Stimulated activated CD8-positive, alpha-beta memory T cell treated with anti-CD3 and anti-CD28 coated beads, Interleukin-7, amount 100 ng/mL, for 24 hours (primary cell): Measurements from ENCODE around the gene LRRC3.
"Not testable (repeated sequence)": the region's sequence is repeated elsewhere in the genome, so short reads cannot be mapped to it uniquely, and the experiment has no call there.

ENCODE experiments used
- DNase-seq: peaks from one replicate; pipeline ENCODE4 v3.0.0-alpha.2; 2020; ENCODE audit warnings: low read depth

The LRRC3 gene, protein sequence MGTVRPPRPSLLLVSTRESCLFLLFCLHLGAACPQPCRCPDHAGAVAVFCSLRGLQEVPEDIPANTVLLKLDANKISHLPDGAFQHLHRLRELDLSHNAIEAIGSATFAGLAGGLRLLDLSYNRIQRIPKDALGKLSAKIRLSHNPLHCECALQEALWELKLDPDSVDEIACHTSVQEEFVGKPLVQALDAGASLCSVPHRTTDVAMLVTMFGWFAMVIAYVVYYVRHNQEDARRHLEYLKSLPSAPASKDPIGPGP

DNA sequence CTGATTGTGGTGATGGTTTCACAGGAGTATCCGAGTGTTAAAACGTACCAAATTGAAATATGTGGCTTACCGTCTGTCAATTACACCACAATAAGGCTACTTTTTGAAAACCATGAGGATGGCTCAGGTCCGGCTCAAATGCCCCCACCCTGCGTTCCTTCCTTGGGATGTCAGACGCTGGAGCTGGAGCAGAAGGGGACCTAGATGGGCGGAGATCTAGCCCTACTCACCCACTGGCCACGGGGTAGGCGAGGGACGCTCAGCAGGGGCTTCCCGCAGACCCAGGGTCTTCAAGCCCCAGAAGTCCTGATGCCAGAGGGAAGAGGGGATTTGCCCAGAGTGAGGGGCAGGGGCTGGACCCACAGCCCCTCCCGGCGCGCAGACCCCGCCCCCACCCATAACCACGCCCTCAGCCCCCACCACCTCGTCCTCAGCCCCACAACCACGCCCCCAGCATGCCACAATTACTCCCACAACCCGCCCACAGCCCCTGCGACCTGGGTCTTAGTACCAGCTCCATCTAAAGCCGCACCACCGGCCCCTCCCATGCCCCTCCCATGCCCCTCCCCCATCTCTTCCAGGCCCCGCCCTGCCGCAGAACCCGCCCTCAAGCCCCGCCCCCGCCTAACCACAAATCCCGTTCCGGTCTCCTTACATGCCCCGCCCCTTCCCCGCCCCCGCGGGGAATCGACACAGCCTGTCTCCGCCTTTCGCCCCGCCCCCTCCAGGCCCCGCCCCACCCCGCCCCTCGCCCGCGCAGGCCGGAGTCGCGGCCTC, at the start of gene LRRC3:
LRRC3 (plus strand) TSS at position 764 of the 777 bp plus-strand sequence. CDS start 1,135 bp downstream, outside the sequence.
- DNase-seq: peak; percentile 59

DNA sequence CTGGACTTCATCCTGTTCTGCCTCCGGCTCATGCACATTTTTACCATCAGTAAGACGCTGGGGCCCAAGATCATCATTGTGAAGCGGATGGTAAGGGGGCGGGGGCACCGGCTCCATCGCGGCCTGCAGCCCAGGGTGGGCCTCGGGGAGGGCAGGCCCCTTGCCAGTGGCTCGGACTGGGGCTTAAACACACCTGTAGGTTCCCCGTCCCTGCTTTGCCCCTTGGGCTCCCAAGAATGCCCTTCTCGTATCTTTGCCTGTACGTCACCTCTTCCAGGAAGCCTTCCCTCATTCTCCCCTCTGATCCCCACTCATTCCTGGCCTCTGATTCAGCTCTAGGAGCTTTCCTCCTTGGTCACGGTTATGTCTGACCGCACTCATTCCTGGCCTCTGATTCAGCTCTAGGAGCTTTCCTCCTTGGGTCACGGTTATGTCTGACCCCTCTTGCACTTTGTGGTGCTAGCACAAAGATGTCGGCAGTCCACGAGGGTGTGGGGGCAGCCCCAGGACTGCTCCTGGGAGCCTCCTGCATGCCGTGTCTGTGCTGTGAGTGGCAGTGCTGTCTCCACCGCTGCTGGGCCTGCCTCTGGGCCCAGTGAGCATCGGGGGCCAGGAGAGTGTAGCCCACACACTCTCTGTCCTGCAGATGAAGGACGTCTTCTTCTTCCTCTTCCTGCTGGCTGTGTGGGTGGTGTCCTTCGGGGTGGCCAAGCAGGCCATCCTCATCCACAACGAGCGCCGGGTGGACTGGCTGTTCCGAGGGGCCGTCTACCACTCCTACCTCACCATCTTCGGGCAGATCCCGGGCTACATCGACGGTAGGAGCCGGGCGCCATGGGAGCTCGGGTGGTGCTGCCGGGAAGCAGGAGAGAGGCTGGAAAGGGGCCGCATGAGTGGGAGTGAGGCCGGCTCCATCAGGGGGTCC, 49.1 kb upstream of the LRRC3 start:
- no peak for DNase-seq

DNA sequence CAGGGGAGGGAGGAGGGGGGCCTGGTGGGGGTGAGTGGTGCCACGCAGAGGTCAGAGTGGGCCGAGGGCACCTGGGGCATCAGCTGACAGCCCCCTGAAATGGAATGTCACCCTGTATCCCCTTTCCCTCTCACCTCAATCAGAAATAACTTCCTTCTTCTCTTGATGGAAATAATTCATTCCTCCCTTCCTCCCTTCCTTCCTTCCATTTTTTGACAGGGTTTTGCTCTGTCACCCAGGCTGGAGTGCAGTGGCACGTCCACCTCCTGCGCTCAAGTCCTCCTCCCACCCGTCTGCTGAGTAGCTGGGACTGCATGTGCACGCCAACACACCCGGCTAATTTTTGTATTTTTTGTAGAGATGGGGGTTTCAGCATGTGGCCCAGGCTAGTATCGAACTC, 48.4 kb upstream of the LRRC3 start:
- no peak for DNase-seq

DNA sequence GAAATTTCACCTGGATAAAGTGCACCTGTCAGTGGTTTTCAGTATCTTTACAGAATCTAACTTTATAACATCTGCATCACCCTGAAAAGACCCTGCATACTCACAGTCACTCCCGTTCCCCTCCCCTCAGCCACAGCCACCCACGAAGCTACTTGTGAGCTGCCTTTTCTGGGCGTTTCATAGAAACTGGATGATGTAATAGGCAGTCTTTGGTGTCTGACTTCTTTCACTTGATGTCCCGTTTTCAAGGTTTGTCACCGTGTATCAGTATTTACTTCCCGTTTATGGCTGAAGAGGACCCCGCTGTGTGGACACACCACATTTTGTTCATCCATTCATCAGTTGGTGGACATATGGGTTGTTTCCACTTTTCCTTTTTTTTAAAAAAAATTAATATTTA, 47.8 kb upstream of the LRRC3 start:
- no peak for DNase-seq

DNA sequence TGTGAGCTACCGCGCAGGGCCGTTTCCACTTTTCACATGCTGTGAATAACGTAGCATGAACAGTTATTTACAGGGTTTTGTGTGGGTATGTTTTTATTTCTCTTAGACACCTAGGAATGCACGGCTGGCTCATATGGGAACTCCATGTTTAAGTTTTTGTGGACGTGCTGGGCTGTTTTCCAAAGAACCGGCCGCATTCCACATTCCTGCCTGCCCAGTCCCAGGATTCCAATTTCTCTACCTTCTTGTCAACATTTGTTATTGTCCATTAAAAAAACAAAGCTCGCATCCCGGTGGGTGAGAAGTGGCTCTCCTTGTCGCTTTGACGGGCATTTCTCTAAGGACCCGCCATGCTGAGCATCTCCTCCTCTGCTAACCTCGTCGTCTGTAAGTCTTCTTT, 47.1 kb upstream of the LRRC3 start:
- no peak for DNase-seq

DNA sequence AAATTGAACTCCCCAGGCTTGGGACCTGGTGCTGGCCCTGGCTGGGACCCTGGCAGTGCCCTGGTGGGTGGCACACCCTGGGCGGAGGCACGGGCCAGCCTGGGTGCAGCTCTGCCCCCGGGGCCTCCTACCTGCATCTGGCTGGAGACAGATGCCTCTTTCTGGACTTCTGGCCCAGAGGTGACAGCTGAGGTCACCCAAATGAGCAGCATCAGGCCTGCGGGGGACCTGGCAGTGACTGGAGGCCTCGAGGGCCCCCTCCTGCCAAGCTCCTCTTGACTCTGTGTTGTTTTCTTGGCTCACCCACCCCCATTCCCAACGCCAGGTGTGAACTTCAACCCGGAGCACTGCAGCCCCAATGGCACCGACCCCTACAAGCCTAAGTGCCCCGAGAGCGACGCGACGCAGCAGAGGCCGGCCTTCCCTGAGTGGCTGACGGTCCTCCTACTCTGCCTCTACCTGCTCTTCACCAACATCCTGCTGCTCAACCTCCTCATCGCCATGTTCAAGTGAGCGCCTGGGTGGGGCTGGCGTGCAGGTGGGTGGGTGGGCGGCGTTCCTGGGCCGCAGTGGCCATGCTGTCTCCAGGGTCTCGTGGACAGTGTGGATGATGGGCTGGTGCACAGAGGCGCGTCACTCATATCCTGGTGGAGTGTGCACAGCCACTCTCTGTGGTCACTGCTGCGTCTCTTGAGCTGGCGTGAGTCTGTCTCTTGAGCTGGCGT, 41.6 kb upstream of the LRRC3 start:
- no peak for DNase-seq

DNA sequence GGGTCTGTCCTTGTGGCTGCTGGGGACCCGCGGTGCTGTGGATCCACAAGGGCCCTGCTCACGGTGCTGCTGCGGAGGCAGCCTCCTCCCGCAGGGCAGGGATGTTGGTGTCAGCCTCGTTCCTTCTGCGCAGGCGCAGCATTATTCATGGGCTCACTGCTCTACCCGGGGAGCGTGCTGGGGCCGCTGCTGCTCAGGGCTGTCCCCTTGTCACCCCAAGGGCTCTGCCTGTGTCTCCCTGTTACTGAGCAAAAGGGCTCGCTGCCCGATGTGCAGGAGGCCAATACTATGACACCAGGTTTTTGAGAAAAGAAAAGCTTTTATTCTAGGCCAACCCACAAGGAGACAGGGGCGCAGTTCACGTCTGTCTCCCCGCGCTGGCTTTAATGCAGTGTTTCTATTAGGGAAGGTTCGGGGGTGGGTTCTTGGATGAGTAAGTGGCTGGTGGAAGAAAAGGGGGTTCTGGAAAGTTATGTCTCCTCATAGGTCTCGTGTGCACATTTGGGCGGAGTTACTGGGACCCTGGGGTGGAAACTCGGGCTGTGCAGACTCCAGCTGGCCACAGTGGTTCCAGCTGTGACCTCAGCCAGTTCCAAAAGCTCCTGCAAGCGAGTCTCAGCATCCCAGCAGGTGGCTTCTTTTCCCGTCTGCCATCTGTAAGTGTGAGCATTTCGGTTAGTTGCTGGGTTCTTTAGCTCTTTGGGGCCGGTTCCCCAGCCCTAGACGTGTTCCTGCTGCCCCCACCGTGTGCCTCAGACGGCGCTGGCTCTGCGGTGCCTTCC, 40.8 kb upstream of the LRRC3 start:
- DNase-seq: no peak

DNA sequence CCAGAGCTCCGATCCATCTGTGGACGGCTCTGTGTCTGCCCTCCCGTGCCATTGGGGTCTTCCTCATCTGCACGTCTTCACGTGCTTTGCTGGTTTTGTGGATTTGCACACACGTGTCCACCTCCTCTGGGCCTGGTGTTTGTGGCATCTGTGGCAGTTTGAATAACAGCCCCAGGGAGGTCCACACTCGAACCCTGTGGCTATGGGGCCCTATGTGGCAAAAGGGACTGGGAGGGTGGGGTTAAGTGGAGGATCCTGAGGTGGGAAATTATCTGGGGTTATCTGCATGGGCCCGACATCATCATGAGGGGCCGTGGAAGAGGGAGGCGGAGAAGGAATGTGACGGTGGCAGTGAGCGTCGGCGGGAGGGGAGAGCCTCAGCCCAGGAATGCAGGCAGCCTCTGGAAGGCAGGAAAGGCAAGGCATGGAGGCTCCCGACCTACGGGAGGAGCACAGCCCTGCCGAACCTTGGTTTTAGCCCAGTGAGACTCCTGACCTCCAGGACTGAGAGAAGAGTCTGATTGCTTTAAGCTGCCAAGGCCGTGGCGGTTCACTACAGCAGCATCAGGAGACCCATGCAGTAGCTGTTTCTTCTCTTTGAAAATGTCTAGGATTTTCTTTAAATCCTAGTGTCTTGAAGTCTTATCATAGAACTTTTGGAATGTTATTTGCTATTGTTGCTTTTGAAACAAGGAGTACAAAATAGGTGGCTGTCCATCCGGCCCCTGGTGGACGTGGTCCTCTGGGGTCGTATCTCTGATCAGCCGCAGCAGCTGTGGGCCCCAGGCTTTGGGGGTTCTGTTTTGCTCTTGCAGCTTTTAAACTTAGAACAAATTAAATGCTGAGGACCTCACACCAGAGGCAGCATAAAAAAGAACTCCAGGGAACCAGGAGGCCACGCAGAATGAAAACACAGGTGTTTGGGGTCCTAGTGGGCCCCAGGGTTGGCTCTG, 40.0 kb upstream of the LRRC3 start:
- DNase-seq: no peak

- DNase-seq: no peak
Measured at GRCh38 chr21:44416193-44416592, 39.1 kb upstream of the LRRC3 start.

- not testable (repeated sequence) for DNase-seq
Measured at GRCh38 chr21:44417621-44418107, 37.6 kb upstream of the LRRC3 start.

DNA sequence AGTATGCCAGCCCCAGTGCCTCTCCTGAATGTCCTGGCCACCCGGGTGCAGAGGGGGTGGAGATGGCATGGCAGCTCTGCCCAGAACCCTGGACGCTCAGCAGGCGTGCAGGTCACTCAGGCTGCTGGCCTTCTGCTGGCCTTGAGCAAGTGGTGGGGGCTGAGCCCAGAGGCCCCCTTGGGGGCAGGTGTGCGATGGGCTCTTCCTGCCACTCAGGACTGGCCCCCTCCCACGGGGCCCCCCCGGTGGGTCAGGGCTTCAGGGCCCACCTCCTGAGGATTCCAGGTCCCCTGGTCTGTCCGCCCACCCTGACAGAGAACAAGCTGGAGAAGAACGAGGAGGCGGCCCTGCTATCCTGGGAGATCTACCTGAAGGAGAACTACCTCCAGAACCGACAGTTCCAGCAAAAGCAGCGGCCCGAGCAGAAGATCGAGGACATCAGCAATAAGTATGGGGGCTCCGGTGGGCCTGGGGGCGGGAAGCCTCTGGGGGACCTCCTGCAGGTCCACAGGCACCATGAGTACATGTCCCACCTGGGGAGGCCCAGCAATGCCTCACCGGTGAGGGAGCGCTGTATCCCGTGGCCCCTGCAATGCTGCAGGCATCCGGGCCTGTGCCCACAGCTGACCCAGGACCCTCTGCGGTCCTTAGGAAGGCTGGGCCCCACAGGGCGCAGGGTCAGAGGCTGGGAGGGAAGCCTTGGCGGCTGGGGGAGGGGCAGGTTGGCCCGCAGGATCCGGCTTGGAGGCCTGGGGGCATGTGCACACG, 37.0 kb upstream of the LRRC3 start:
- DNase-seq: no peak

- no peak for DNase-seq
Measured at GRCh38 chr21:44418876-44419230, 36.5 kb upstream of the LRRC3 start.

- DNase-seq: no peak
Measured at GRCh38 chr21:44419679-44420078, 35.6 kb upstream of the LRRC3 start.

- no peak for DNase-seq
Measured at GRCh38 chr21:44420416-44421205, 34.7 kb upstream of the LRRC3 start.

DNA sequence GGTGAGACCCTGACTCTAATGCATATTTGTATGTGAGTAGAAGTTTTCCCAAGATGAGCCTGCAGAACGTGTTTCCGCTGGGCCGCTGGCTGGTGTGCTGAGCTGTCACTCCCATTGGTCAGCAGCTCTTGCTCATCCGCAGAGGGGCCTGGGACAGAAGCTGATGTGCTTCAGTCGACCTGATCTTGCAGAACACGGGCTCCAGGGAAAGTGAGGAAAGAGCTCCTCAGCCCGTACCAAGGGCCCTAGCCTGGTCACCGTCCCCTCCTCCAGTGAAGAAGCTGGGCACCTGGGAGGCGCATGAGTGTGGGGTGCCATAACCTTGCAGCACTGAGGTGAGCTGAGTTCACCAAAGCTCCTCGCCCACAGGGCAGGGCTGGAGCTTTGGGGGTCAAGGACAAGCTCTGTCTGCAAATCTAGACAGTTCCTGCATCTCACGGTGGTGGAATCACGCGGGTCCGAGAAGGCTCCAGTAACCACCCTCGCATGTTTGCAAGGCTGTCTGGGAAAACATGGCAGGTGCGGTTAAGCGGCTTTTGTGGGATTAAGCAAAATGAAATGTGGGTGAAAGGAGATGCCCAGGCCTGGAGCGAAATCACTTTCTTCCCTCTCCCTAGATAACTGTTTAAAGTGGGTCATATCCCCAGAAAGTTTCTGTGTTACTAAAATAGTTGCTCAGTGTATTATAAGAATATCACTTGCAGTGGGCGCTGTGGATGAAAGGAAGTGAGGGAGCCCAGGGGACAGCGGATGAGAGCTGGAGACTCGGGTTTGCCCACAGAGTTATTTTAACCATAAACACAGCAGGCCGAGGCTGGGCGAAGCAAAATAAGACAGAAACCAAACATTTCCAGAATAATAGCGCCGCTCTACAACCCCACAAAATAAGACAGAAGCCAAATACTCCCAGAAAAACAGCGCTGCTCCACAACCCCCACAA, 33.1 kb upstream of the LRRC3 start:
- DNase-seq: no peak

DNA sequence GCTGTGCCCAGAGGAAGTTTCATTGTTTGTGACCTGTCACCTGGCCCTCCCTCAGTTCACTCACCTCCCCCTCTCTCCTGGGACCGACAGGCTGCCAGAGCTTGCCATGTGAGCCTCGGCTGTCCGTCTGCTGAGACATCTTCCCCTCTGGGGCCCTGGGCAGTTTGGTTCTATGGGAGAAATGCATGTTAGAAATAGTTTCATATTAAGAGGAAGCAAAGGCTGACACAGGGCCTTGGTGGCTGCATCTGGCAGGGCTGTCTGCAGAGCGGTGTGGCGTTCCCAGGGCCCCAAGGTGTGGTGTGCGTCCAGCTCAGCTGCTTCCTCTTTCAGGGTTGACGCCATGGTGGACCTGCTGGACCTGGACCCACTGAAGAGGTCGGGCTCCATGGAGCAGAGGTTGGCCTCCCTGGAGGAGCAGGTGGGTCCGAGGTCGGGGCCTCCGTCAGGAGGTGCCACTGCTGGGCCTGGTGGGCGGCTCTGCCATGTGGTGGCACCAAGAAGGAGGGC, 31.9 kb upstream of the LRRC3 start:
- DNase-seq: no peak
